Measurements from ENCODE around the gene OGT. TPM values are rescaled to one million over a fixed set of nuclear protein-coding genes. Genes with fewer than 3 reads are reported as not detected.
A peak's percentile ranks its signal among the peaks of the same experiment; 100 is the strongest.

OGT gene
- total RNA-seq, 1 donor from 2014 or later = 206 TPM

DNA sequence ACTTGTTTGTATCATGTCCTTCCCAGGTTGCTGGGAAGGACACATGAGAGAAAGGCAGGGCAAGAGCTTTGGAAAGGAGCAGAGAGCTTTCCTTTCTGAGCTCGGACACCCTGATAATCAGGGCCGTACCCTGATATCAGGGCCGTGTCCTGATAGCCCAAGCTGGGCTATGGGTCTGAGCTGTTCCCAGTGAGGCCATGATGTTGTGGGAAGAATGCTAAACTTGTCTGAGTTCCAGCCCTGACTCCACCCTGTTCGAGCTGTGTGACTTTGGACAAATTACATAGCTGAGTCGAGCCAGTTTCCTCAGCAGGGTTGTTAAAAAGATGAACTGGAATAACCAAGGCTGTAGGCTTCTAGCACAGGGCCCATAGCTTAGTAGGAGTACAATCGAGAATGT, 88.7 kb downstream of the OGT start:
- TF ChIP-seq CTCF (IDR thresholded peaks at IDR 0.05; ENCODE audit: unreplicated experiment) = no peak
- no peaks in the 10 kb centered on the region for H3K36me3 Mint-ChIP-seq
- peaks cover 9% of the 10 kb centered on the region for H3K9me3 Mint-ChIP-seq
- no peak overlapping the region for H3K27ac Mint-ChIP-seq
- no peak for DNase-seq (ENCODE audit: low spot score in 2 of 2, unreplicated experiment in 2 of 2)
- peaks cover 4% of the 10 kb centered on the region for H3K4me1 Mint-ChIP-seq
- no peaks in the 10 kb centered on the region for H3K27me3 Mint-ChIP-seq (ENCODE audit: low read depth)
- H3K4me3 Mint-ChIP-seq = no peak overlapping the region

DNA sequence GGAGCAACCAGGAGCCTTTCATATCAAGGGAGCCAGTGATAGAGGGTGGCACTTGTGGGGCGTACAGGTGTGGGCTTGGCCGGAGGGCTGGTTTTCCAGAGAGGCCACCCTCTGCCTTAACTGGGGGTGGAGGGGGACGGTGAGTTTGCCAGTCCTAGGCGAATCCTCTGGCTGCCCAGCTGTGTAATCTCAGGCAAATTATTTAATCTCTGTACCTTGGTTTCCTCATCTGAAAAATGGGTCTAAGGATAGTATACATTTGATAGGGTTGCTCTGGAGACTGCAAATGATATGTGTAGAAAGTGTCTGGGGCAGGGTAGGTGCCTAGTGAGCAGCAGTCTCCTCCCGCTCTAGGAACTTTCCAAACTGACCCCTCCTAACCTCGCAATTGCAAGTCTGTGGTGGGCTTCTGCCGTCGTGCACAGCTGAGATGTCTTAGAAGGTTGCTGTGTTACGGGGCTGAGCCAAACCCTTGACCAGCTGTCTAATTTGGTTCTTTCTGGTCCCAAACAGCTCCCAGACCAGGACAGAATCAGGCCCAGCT, 89.2 kb downstream of the OGT start:
- H3K4me3 Mint-ChIP-seq = no peak overlapping the region
- H3K27ac Mint-ChIP-seq = no peak overlapping the region
- DNase-seq (ENCODE audit: low spot score in 2 of 2, unreplicated experiment in 2 of 2) = no peak
- no peaks in the 10 kb centered on the region for H3K36me3 Mint-ChIP-seq
- peaks cover 9% of the 10 kb centered on the region for H3K9me3 Mint-ChIP-seq
- no peaks in the 10 kb centered on the region for H3K27me3 Mint-ChIP-seq (ENCODE audit: low read depth)
- TF ChIP-seq CTCF (IDR thresholded peaks at IDR 0.05; ENCODE audit: unreplicated experiment) = no peak
- peaks cover 4% of the 10 kb centered on the region for H3K4me1 Mint-ChIP-seq

GRCh38 chrX:71622576-71623450, 89.9 kb downstream of the OGT start:
- TF ChIP-seq CTCF (IDR thresholded peaks at IDR 0.05; ENCODE audit: unreplicated experiment) = no peak
- Mint-ChIP-seq H3K27ac (peak overlapping the region; percentile 85), H3K4me1 (peaks cover 4% of the 10 kb centered on the region), H3K36me3 (no peaks in the 10 kb centered on the region), H3K9me3 (peaks cover 9% of the 10 kb centered on the region), H3K4me3 (no peak overlapping the region), H3K27me3 (ENCODE audit: low read depth) (no peaks in the 10 kb centered on the region)
- peak in 1 of 2 experiments; percentile 42 for DNase-seq (ENCODE audit: low spot score in 2 of 2, unreplicated experiment in 2 of 2)

DNA sequence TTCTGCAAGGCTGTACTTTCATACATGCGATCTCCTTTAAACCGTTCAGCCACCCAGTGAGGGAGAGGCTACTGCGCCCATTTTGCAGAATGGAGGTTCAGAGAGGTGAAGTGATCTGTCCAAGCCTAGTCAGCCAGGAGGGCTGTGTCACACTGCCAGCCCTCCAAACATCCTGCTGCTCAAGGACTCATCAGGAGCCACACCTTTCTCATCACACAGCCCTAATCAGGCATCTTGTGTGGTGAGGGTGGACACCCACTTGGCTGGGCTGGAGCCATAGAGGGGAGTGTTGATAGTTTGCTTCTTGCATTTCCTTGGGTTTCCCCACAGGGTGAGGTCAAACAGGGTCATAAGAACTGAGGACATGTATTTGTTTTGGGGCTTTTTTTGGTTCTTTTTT, 90.8 kb downstream of the OGT start:
- no peak overlapping the region for H3K4me3 Mint-ChIP-seq
- no peaks in the 10 kb centered on the region for H3K36me3 Mint-ChIP-seq
- H3K9me3 Mint-ChIP-seq = peaks cover 9% of the 10 kb centered on the region
- no peak for TF ChIP-seq CTCF (IDR thresholded peaks at IDR 0.05; ENCODE audit: unreplicated experiment)
- H3K27ac Mint-ChIP-seq = no peak overlapping the region
- no peak for DNase-seq (ENCODE audit: low spot score in 2 of 2, unreplicated experiment in 2 of 2)
- H3K27me3 Mint-ChIP-seq (ENCODE audit: low read depth) = no peaks in the 10 kb centered on the region
- peaks cover 4% of the 10 kb centered on the region for H3K4me1 Mint-ChIP-seq

GRCh38 chrX:71625471-71625870, 92.6 kb downstream of the OGT start:
- TF ChIP-seq CTCF (IDR thresholded peaks at IDR 0.05; ENCODE audit: unreplicated experiment) = no peak
- Mint-ChIP-seq H3K27ac (no peak overlapping the region), H3K9me3 (peaks cover 3% of the 10 kb centered on the region), H3K4me3 (no peak overlapping the region), H3K36me3 (no peaks in the 10 kb centered on the region), H3K27me3 (ENCODE audit: low read depth) (no peaks in the 10 kb centered on the region), H3K4me1 (peaks cover 4% of the 10 kb centered on the region)
- DNase-seq (ENCODE audit: low spot score in 2 of 2, unreplicated experiment in 2 of 2) = no peak

Other genes with a start within 250 kb of the OGT start
- gene NONO, start 249.5 kb upstream of the OGT start, total RNA-seq = 611 to 640 TPM (median 632 TPM) in 3 replicates
- 3.7 to 4.4 TPM (median 3.7 TPM) in 3 replicates for gene ITGB1BP2, start 231.4 kb upstream of the OGT start, total RNA-seq
- gene TAF1, start 166.7 kb upstream of the OGT start, total RNA-seq = 46.5 to 48.0 TPM (median 47.9 TPM) in 3 replicates
- gene GCNA, start 45.3 kb downstream of the OGT start, total RNA-seq = 0.84 to 1.1 TPM (median 0.94 TPM) in 3 replicates
- not detected in 3 replicates for gene CXCR3, start 85.4 kb downstream of the OGT start, total RNA-seq
- not detected in 3 replicates for gene CXorf49, start 185.2 kb downstream of the OGT start, total RNA-seq
- not detected in 3 replicates for gene CXorf49B, start 230.2 kb downstream of the OGT start, total RNA-seq